Vagina (tissue), 2 donors: ENCODE measurements around the gene ADGRG2.

ENCODE experiments used
- CTCF ChIP-seq, 3 experiments: fragments of 450-650 bp in 2 of 3; fragments of 200-600 bp in 1 of 3; sonication (generic) in 1 of 3; IDR thresholded peaks; one replicate each; pipeline ENCODE4 v1.5.1; 2017 to 2019; ENCODE audit warnings: antibody characterized with exemption in 3 of 3, mild to moderate bottlenecking in 2 of 3, moderate library complexity in 2 of 3
- POLR2A ChIP-seq, 2 donors: fragments of 450-650 bp; IDR thresholded peaks; one replicate each; pipeline ENCODE4 v1.6.1; 2017; ENCODE audit warnings: antibody characterized with exemption in 2 of 2, mild to moderate bottlenecking in 2 of 2, moderate library complexity in 2 of 2
- POLR2AphosphoS5 ChIP-seq, 2 donors: sonication (generic); formaldehyde crosslinking; IDR thresholded peaks; one replicate each; pipeline ENCODE4 v1.9.0; 2017; ENCODE audit warnings: antibody characterized with exemption in 2 of 2, mild to moderate bottlenecking in 2 of 2, low read depth in 1 of 2; ENCODE audit not compliant: insufficient read depth in 1 of 2

GRCh38 chrX:18946611-18947010 lies 175.7 kb downstream of the ADGRG2 start:
- no peak for TF ChIP-seq CTCF (IDR thresholded peaks at IDR 0.05)
- no peak for TF ChIP-seq POLR2A (IDR thresholded peaks at IDR 0.05)
- TF ChIP-seq POLR2AphosphoS5 (IDR thresholded peaks at IDR 0.05; ENCODE audit: insufficient read depth in 1 of 2, low read depth in 1 of 2) = no peak
